Lower lobe of right lung (tissue), 2 donors: Measurements from ENCODE around the gene CCDC47. TPM values are rescaled to one million over a fixed set of nuclear protein-coding genes. Genes with fewer than 3 reads are reported as not detected.
"Not testable (repeated sequence)": the region's sequence is repeated elsewhere in the genome, so short reads cannot be mapped to it uniquely, and the experiment has no call there.

Experiments used
- ATAC-seq, 2 donors: fragments of 200-7000 bp; cut with Tn5 transposase; one replicate each; pipeline ENCODE4 v1.9.1; 2020 to 2022; ENCODE audit warnings: mild to moderate bottlenecking in 2 of 2, moderate library complexity in 2 of 2
- DNase-seq: peaks from one replicate; pipeline ENCODE4 v3.0.0-alpha.2; 2020
- H3K27ac ChIP-seq: fragments of 200-600 bp; one replicate; pipeline ENCODE4 v1.8.0; 2022
- H3K27me3 ChIP-seq: fragments of 200-600 bp; one replicate; pipeline ENCODE4 v1.8.0; 2022; ENCODE audit warnings: low read depth
- H3K36me3 ChIP-seq: fragments of 200-600 bp; one replicate; pipeline ENCODE4 v1.8.0; 2022; ENCODE audit warnings: mild to moderate bottlenecking
- H3K4me1 ChIP-seq: fragments of 200-600 bp; one replicate; pipeline ENCODE4 v1.8.0; 2022
- H3K4me3 ChIP-seq: fragments of 200-600 bp; one replicate; pipeline ENCODE4 v1.8.0; 2022; ENCODE audit warnings: mild to moderate bottlenecking
- H3K9me3 ChIP-seq: fragments of 200-600 bp; one replicate; pipeline ENCODE4 v1.8.0; 2022
- intact Hi-C: fragments of 100-400 bp; cut with DNase I; formaldehyde crosslinking; loops from one replicate; pipeline ENCODE4 v1.11.0; 2022
- total RNA-seq: library from RNA; stranded (reverse); fragmentation: NEBNext Ultra II Directional; extraction: Animal tissue kit (Norgen Biotek cat#: 25700); gene quantifications from one replicate; pipeline ENCODE4 v1.2.1, GENCODE V29; 2021
- TF ChIP-seq, protein P1 (sequence below): fragments of 200-600 bp; IDR thresholded peaks from one replicate; pipeline ENCODE4 v1.8.0; 2022; ENCODE audit warnings: antibody characterized with exemption, mild to moderate bottlenecking
- donor health status: DM: no; HTN: yes; CAD: no; lungs with severe emphysema.

CCDC47 gene
- total RNA-seq, 1 donor from 2014 or later: 80.2 TPM

GRCh38 chr17:63809970-63810369 is 36.6 kb upstream of the CCDC47 start:
- DNase-seq: no peak
- TF ChIP-seq, protein P1, sequence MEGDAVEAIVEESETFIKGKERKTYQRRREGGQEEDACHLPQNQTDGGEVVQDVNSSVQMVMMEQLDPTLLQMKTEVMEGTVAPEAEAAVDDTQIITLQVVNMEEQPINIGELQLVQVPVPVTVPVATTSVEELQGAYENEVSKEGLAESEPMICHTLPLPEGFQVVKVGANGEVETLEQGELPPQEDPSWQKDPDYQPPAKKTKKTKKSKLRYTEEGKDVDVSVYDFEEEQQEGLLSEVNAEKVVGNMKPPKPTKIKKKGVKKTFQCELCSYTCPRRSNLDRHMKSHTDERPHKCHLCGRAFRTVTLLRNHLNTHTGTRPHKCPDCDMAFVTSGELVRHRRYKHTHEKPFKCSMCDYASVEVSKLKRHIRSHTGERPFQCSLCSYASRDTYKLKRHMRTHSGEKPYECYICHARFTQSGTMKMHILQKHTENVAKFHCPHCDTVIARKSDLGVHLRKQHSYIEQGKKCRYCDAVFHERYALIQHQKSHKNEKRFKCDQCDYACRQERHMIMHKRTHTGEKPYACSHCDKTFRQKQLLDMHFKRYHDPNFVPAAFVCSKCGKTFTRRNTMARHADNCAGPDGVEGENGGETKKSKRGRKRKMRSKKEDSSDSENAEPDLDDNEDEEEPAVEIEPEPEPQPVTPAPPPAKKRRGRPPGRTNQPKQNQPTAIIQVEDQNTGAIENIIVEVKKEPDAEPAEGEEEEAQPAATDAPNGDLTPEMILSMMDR: no peak
- no peak for ATAC-seq
- Histone ChIP-seq H3K4me3 (no peak overlapping the region), H3K27ac (no peak overlapping the region), H3K36me3 (peaks cover 100% of the 10 kb centered on the region), H3K9me3 (no peaks in the 10 kb centered on the region), H3K27me3 (no peaks in the 10 kb centered on the region), H3K4me1 (no peaks in the 10 kb centered on the region)
- intact Hi-C loops: no loop called here

- intact Hi-C loops: no loop called here
- Histone ChIP-seq H3K4me3 (no peak overlapping the region), H3K27me3 (no peaks in the 10 kb centered on the region), H3K36me3 (peaks cover 100% of the 10 kb centered on the region), H3K4me1 (no peaks in the 10 kb centered on the region), H3K9me3 (no peaks in the 10 kb centered on the region), H3K27ac (no peak overlapping the region)
- DNase-seq (no peak), ATAC-seq (no peak)
- TF ChIP-seq, protein P1: no peak
These were observed 32.2 kb upstream of the CCDC47 start for GRCh38 chr17:63805591-63805990.

- intact Hi-C loops: no loop called here
- ATAC-seq: no peak
- peaks cover 100% of the 10 kb centered on the region for H3K36me3 ChIP-seq
These were observed 30.9 kb upstream of the CCDC47 start for GRCh38 chr17:63804328-63804727.

GRCh38 chr17:63800783-63801182 is 27.4 kb upstream of the CCDC47 start:
- no peak for DNase-seq
- no peak for ATAC-seq
- TF ChIP-seq, protein P1: no peak
- intact Hi-C loops: no loop called here
- Histone ChIP-seq H3K36me3 (peaks cover 100% of the 10 kb centered on the region), H3K27ac (no peak overlapping the region), H3K4me1 (no peaks in the 10 kb centered on the region), H3K9me3 (no peaks in the 10 kb centered on the region), H3K27me3 (no peaks in the 10 kb centered on the region), H3K4me3 (no peak overlapping the region)

More at GRCh38 chr17:63804328-63804727, 30.9 kb upstream of the CCDC47 start:
- Histone ChIP-seq H3K4me3 (no peak overlapping the region), H3K9me3 (no peaks in the 10 kb centered on the region), H3K27ac (no peak overlapping the region), H3K27me3 (no peaks in the 10 kb centered on the region), H3K4me1 (no peaks in the 10 kb centered on the region)
- TF ChIP-seq, protein P1: no peak
- no peak for DNase-seq

DNA sequence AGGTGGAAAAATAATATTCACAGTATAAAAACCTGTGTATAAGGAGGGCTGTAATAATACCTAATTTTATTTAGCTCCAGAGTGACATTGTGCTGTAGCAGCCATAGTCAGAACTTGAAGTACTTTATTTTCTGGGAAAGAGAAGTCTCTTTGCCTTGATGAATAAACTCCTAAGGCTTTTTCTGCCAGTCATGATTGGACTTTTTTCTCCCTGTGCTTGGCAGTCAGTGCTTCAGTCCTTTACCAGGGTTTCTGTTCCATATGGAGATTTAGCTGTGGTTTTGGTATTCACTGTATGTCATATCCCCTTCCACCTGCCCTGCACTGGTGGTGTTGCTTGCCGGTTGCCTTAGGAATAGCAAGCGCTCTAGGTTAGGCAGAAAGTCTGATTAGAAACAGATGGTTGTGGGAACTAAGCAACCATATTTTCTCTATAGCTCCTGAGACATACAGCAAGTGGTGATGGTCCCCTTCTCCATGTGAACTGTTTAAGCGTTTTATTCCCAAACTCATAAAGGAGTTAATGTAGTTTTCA is 25.2 kb upstream of the CCDC47 start:
- ATAC-seq (no peak), DNase-seq (no peak)
- no peak overlapping the region for H3K27ac ChIP-seq
- H3K27me3 ChIP-seq: no peaks in the 10 kb centered on the region
- H3K4me3 ChIP-seq: no peak overlapping the region
- H3K9me3 ChIP-seq: no peaks in the 10 kb centered on the region
- TF ChIP-seq, protein P1: no peak
- peaks cover 100% of the 10 kb centered on the region for H3K36me3 ChIP-seq
- no peaks in the 10 kb centered on the region for H3K4me1 ChIP-seq
- intact Hi-C loops: no loop called here

DNA sequence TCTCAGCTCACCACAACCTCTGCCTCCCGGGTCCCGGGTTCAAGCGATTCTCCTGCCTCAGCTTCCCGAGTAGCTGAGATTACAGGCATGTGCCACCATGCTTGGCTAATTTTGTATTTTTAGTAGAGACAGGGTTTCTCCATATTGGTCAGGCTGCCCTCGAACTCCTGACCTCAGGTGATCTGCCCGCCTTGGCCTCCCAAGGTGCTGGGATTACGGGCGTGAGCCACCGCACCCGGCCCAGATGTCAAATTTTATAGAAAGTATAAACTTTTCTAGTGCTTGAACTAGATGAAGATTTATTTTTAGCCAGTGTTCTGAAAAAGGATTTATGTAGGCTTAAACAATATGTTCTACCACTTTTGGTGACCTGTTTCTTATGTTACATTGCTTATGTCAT is 23.0 kb upstream of the CCDC47 start:
- intact Hi-C loops, H3K4me1 ChIP-seq, ATAC-seq, H3K27ac ChIP-seq, H3K27me3 ChIP-seq, H3K9me3 ChIP-seq, H3K4me3 ChIP-seq, DNase-seq: not testable (repeated sequence)
- H3K36me3 ChIP-seq: peaks cover 98% of the 10 kb centered on the region
